HCT116 (cell line): ENCODE data around the gene RBMS1. TPM values are rescaled to one million over a fixed set of nuclear protein-coding genes. Genes with fewer than 3 reads are reported as not detected.

Source experiments
- ATAC-seq: fragments of 200-7000 bp; cut with Tn5 transposase; 2 replicates; pipeline ENCODE4 v1.9.1; 2020; ENCODE audit warnings: mild to moderate bottlenecking, moderate library complexity
- BruUV-seq: library from RNA; stranded (reverse); fragments of 400-500 nt; replicated peaks from 2 replicates; lab custom pipeline; 2021; lab: Mats Ljungman, UMichigan
- CTCF ChIA-PET: fragments of 300-600 bp; sonication (Branson Sonifier 250); formaldehyde crosslinking; loops from one replicate; lab custom pipeline; 2021; ENCODE audit warnings: antibody characterized with exemption; lab: Charles Lee
- POLR2A ChIA-PET: fragments of 300-600, 350-600 bp; sonication (Branson Sonifier 250); formaldehyde crosslinking; loops from one replicate; lab custom pipeline; 2021; ENCODE audit warnings: antibody characterized with exemption; lab: Charles Lee
- RAD21 ChIA-PET, 2 experiments: fragments of 300-600 bp; sonication (Branson Sonifier 250); formaldehyde crosslinking; loops; one replicate each; lab custom pipeline; 2023; ENCODE audit warnings: low total read pairs in 2 of 2; ENCODE audit not compliant: uncharacterized antibody in 2 of 2, unreplicated experiment in 2 of 2, low non-redundant PET in 1 of 2; lab: Charles Lee
- DNase-seq: peaks from one replicate; pipeline ENCODE4 v3.0.0-alpha.2; 2010; ENCODE audit warnings: low read depth, low spot score
- H2AFZ ChIP-seq: fragments of 200-600 bp; shearing (Covaris generic), sonication (generic); 2 replicates; pipeline ENCODE4 v1.6.1; 2017; ENCODE audit warnings: low read depth, mixed run types, mixed read lengths, antibody characterized with exemption, low read length; ENCODE audit not compliant: poor library complexity, severe bottlenecking
- H3K27ac ChIP-seq: 2 replicates; pipeline ENCODE4 v1.5.1; 2012; ENCODE audit warnings: low read depth, low read length
- H3K27me3 ChIP-seq: fragments of 200-600 bp; sonication (generic); 2 replicates; pipeline ENCODE4 v1.6.1; 2016; ENCODE audit warnings: mixed run types, low read length, mixed read lengths; ENCODE audit not compliant: insufficient read depth
- H3K36me3 ChIP-seq, 2 experiments: fragments of 200-500 bp in 1 of 2; fragments of 200-600 bp in 1 of 2; sonication (Bioruptor generic) in 1 of 2; sonication (generic) in 1 of 2; 2 replicates each; pipeline versions ENCODE4 v1.5.1 to v1.6.1; 2014 to 2016; ENCODE audit warnings: low read length in 2 of 2, inconsistent platforms in 1 of 2, mixed read lengths in 1 of 2, mixed run types in 1 of 2; ENCODE audit not compliant: insufficient read depth in 2 of 2, control insufficient read depth in 1 of 2
- H3K4me1 ChIP-seq, 2 experiments: fragments of 200-600 bp in 1 of 2; sonication (generic) in 1 of 2; 2 replicates each; pipeline versions ENCODE4 v1.5.1 to v1.6.1; 2012 to 2017; ENCODE audit warnings: low read length in 2 of 2, inconsistent platforms in 1 of 2, mild to moderate bottlenecking in 1 of 2, mixed read lengths in 1 of 2, mixed run types in 1 of 2, moderate library complexity in 1 of 2; ENCODE audit not compliant: insufficient read depth in 2 of 2, control insufficient read depth in 1 of 2
- H3K4me2 ChIP-seq: fragments of 200-600 bp; sonication (generic); 2 replicates; pipeline ENCODE4 v1.6.1; 2017; ENCODE audit warnings: mixed run types, low read length, mixed read lengths
- H3K4me3 ChIP-seq, 2 experiments: fragments of 200-600 bp in 1 of 2; sonication (generic) in 1 of 2; replicated peaks in 1 of 2; 2 replicates each; pipeline ENCODE4 v1.5.1; 2011 to 2016; ENCODE audit warnings: low read length in 2 of 2, control low read depth in 1 of 2, low read depth in 1 of 2, mild to moderate bottlenecking in 1 of 2, mixed read lengths in 1 of 2, mixed run types in 1 of 2
- H3K79me2 ChIP-seq: fragments of 200-600 bp; sonication (generic); 2 replicates; pipeline ENCODE4 v1.6.1; 2017; ENCODE audit warnings: mild to moderate bottlenecking, mixed run types, low read length, moderate library complexity, mixed read lengths; ENCODE audit not compliant: insufficient read depth
- H3K9ac ChIP-seq: fragments of 200-600 bp; sonication (generic); 2 replicates; pipeline ENCODE4 v1.6.1; 2016; ENCODE audit warnings: low read length, mixed read lengths
- H3K9me2 ChIP-seq: fragments of 200-600 bp; sonication (generic), shearing (Covaris generic); 2 replicates; pipeline ENCODE4 v1.6.1; 2017; ENCODE audit warnings: mixed run types, mild to moderate bottlenecking, moderate library complexity; ENCODE audit not compliant: insufficient read depth
- H3K9me3 ChIP-seq, 2 experiments: fragments of 200-500 bp in 1 of 2; fragments of 200-600 bp in 1 of 2; sonication (Bioruptor generic) in 1 of 2; sonication (generic) in 1 of 2; 2 replicates each; pipeline ENCODE4 v1.6.1; 2014 to 2017; ENCODE audit warnings: low read length in 2 of 2, mixed read lengths in 2 of 2, inconsistent platforms in 1 of 2, low read depth in 1 of 2, mild to moderate bottlenecking in 1 of 2, mixed run types in 1 of 2, moderate library complexity in 1 of 2; ENCODE audit not compliant: control insufficient read depth in 1 of 2, insufficient read depth in 1 of 2
- H4K20me1 ChIP-seq: fragments of 200-600 bp; sonication (generic), shearing (Covaris generic); 2 replicates; pipeline ENCODE4 v1.6.1; 2017; ENCODE audit warnings: mixed run types, mild to moderate bottlenecking, moderate library complexity; ENCODE audit not compliant: insufficient read depth
- CBX3 ChIP-seq: IDR thresholded peaks from 2 replicates; pipeline ENCODE4 v1.6.1; 2012; ENCODE audit warnings: low read depth
- CEBPB ChIP-seq: IDR thresholded peaks from 2 replicates; pipeline ENCODE4 v1.6.1; 2012; ENCODE audit warnings: low read depth
- EGR1 ChIP-seq: IDR thresholded peaks from 2 replicates; pipeline ENCODE4 v1.6.1; 2012; ENCODE audit warnings: low read depth
- ELF1 ChIP-seq: IDR thresholded peaks from 2 replicates; pipeline ENCODE4 v1.6.1; 2012; ENCODE audit warnings: low read depth, borderline replicate concordance
- EZH2 ChIP-seq: fragments of 200-600 bp; sonication (generic); IDR thresholded peaks from 2 replicates; pipeline ENCODE4 v1.6.1; 2017; ENCODE audit warnings: antibody characterized with exemption, mixed run types
- JUND ChIP-seq: IDR thresholded peaks from 2 replicates; pipeline ENCODE4 v1.6.1; 2012
- POLR2A ChIP-seq: IDR thresholded peaks from 2 replicates; pipeline ENCODE4 v1.7.0; 2011; ENCODE audit warnings: borderline replicate concordance; ENCODE audit not compliant: insufficient read depth, insufficient read length; ENCODE audit errors: extremely low read depth
- RAD21 ChIP-seq: IDR thresholded peaks from 2 replicates; pipeline ENCODE4 v1.6.1; 2012; ENCODE audit warnings: low read depth, mild to moderate bottlenecking
- SP1 ChIP-seq: IDR thresholded peaks from 2 replicates; pipeline ENCODE4 v1.6.1; 2012; ENCODE audit warnings: low read depth
- SRF ChIP-seq: IDR thresholded peaks from 2 replicates; pipeline ENCODE4 v1.6.1; 2012; ENCODE audit warnings: low read depth
- YY1 ChIP-seq: IDR thresholded peaks from 2 replicates; pipeline ENCODE4 v1.6.1; 2011; ENCODE audit warnings: low read length, low read depth, moderate library complexity, mild to moderate bottlenecking; ENCODE audit not compliant: insufficient replicate concordance; ENCODE audit errors: extremely low read depth
- ZFX ChIP-seq: fragments of 450-650 bp; IDR thresholded peaks from 2 replicates; pipeline ENCODE4 v1.6.1; 2017
- ZNF274 ChIP-seq: fragments of 200-500 bp; sonication (Bioruptor generic); IDR thresholded peaks from 2 replicates; pipeline ENCODE4 v1.6.1; 2014; ENCODE audit warnings: mild to moderate bottlenecking, low read depth, low read length, inconsistent platforms
- intact Hi-C: fragments of 100-400 bp; cut with micrococcal nuclease; formaldehyde crosslinking; loops from 2 replicates; pipeline ENCODE4 v1.10.0; 2022
- total RNA-seq: library from RNA; stranded (reverse); gene quantifications from one replicate; pipeline ENCODE4 v1.2.1, GENCODE V29; 2021; ENCODE audit not compliant: unreplicated experiment
- TF ChIP-seq, protein P1 (sequence below), 3 experiments: fragments of 200-600 bp in 1 of 3; sonication (generic) in 1 of 3; IDR thresholded peaks in 2 of 3; conservative IDR thresholded peaks in 1 of 3; 2 replicates each; pipeline ENCODE4 v1.5.1; 2012 to 2017; ENCODE audit warnings: low read depth in 2 of 3, low read length in 2 of 3, antibody characterized with exemption in 1 of 3, borderline replicate concordance in 1 of 3, control low read depth in 1 of 3, mild to moderate bottlenecking in 1 of 3, mixed read lengths in 1 of 3, mixed run types in 1 of 3, moderate library complexity in 1 of 3; ENCODE audit not compliant: insufficient read depth in 1 of 3
- TF ChIP-seq, protein P2 (sequence below): IDR thresholded peaks from 2 replicates; pipeline ENCODE4 v1.6.1; 2012
- TF ChIP-seq, protein P3 (sequence below): IDR thresholded peaks from 2 replicates; pipeline ENCODE4 v1.6.1; 2012; ENCODE audit warnings: low read depth
- TF ChIP-seq, protein P4 (sequence below): IDR thresholded peaks from 2 replicates; pipeline ENCODE4 v1.6.1; 2012
- TF ChIP-seq, protein P5 (sequence below): IDR thresholded peaks from 2 replicates; pipeline ENCODE4 v1.6.1; 2011; ENCODE audit warnings: mild to moderate bottlenecking, low read length, moderate library complexity; ENCODE audit not compliant: insufficient replicate concordance; ENCODE audit errors: extremely low read depth

The RBMS1 gene
- total RNA-seq, 1 experiment from 2014 or later: 17.6 TPM

DNA sequence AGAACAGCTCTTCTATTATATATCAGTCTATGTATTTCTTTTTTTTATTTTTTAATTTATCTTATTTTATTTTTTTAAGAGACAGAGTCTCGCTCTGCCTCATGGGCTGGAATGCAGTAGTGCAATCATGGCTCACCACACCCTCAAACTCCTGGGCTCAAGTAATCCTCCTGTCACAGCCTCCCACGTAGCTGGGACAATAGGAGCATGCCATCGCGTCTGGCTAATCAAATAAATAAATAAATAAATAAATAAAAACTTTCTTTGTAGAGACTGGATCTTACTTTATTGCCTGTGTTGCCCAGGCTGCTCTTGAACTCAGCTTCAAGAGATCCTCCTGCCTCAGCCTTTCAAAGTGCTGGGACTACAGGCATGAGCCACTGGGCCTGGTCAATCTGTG lies 117.0 kb downstream of the RBMS1 start:
- H3K9ac ChIP-seq: no peak overlapping the region
- POLR2A ChIA-PET: no interaction called here
- BruUV-seq: no TSS peak
- TF ChIP-seq, protein P1, sequence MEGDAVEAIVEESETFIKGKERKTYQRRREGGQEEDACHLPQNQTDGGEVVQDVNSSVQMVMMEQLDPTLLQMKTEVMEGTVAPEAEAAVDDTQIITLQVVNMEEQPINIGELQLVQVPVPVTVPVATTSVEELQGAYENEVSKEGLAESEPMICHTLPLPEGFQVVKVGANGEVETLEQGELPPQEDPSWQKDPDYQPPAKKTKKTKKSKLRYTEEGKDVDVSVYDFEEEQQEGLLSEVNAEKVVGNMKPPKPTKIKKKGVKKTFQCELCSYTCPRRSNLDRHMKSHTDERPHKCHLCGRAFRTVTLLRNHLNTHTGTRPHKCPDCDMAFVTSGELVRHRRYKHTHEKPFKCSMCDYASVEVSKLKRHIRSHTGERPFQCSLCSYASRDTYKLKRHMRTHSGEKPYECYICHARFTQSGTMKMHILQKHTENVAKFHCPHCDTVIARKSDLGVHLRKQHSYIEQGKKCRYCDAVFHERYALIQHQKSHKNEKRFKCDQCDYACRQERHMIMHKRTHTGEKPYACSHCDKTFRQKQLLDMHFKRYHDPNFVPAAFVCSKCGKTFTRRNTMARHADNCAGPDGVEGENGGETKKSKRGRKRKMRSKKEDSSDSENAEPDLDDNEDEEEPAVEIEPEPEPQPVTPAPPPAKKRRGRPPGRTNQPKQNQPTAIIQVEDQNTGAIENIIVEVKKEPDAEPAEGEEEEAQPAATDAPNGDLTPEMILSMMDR (IDR thresholded peaks at IDR 0.05 in 2 of 3, conservative IDR thresholded peaks at IDR 0.05 in 1 of 3; ENCODE audit: borderline replicate concordance in 1 of 3, insufficient read depth in 1 of 3, low read depth in 2 of 3, low read length in 2 of 3): no peak
- TF ChIP-seq JUND: no peak
- no peak for TF ChIP-seq SP1
- no peak for TF ChIP-seq CBX3
- TF ChIP-seq, protein P2, sequence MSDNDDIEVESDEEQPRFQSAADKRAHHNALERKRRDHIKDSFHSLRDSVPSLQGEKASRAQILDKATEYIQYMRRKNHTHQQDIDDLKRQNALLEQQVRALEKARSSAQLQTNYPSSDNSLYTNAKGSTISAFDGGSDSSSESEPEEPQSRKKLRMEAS: no peak
- TF ChIP-seq, protein P3, sequence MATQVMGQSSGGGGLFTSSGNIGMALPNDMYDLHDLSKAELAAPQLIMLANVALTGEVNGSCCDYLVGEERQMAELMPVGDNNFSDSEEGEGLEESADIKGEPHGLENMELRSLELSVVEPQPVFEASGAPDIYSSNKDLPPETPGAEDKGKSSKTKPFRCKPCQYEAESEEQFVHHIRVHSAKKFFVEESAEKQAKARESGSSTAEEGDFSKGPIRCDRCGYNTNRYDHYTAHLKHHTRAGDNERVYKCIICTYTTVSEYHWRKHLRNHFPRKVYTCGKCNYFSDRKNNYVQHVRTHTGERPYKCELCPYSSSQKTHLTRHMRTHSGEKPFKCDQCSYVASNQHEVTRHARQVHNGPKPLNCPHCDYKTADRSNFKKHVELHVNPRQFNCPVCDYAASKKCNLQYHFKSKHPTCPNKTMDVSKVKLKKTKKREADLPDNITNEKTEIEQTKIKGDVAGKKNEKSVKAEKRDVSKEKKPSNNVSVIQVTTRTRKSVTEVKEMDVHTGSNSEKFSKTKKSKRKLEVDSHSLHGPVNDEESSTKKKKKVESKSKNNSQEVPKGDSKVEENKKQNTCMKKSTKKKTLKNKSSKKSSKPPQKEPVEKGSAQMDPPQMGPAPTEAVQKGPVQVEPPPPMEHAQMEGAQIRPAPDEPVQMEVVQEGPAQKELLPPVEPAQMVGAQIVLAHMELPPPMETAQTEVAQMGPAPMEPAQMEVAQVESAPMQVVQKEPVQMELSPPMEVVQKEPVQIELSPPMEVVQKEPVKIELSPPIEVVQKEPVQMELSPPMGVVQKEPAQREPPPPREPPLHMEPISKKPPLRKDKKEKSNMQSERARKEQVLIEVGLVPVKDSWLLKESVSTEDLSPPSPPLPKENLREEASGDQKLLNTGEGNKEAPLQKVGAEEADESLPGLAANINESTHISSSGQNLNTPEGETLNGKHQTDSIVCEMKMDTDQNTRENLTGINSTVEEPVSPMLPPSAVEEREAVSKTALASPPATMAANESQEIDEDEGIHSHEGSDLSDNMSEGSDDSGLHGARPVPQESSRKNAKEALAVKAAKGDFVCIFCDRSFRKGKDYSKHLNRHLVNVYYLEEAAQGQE: no peak
- no peak for TF ChIP-seq YY1
- no peak for TF ChIP-seq POLR2A
- TF ChIP-seq, protein P4, sequence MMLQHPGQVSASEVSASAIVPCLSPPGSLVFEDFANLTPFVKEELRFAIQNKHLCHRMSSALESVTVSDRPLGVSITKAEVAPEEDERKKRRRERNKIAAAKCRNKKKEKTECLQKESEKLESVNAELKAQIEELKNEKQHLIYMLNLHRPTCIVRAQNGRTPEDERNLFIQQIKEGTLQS: no peak
- no peak for TF ChIP-seq SRF
- no peak for TF ChIP-seq ZNF274
- no peak for TF ChIP-seq ELF1
- no peak for TF ChIP-seq EZH2
- TF ChIP-seq RAD21: no peak
- no peak for TF ChIP-seq EGR1
- no peak for TF ChIP-seq ZFX
- TF ChIP-seq, protein P5, sequence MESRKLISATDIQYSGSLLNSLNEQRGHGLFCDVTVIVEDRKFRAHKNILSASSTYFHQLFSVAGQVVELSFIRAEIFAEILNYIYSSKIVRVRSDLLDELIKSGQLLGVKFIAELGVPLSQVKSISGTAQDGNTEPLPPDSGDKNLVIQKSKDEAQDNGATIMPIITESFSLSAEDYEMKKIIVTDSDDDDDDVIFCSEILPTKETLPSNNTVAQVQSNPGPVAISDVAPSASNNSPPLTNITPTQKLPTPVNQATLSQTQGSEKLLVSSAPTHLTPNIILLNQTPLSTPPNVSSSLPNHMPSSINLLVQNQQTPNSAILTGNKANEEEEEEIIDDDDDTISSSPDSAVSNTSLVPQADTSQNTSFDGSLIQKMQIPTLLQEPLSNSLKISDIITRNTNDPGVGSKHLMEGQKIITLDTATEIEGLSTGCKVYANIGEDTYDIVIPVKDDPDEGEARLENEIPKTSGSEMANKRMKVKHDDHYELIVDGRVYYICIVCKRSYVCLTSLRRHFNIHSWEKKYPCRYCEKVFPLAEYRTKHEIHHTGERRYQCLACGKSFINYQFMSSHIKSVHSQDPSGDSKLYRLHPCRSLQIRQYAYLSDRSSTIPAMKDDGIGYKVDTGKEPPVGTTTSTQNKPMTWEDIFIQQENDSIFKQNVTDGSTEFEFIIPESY: no peak
- no peak for TF ChIP-seq CEBPB
- TF ChIP-seq, all 23 proteins: peak for 0
- H3K36me3 ChIP-seq: no peaks in the 10 kb centered on the region
- H3K9me2 ChIP-seq: no peaks in the 10 kb centered on the region
- DNase-seq: no peak
- H3K79me2 ChIP-seq: no peaks in the 10 kb centered on the region
- ChIA-PET RAD21 (no interaction called here), CTCF (no interaction called here)
- H4K20me1 ChIP-seq: no peaks in the 10 kb centered on the region
- H3K4me1 ChIP-seq: no peaks in the 10 kb centered on the region
- intact Hi-C loops: no loop called here
- H3K9me3 ChIP-seq: no peaks in the 10 kb centered on the region
- H2AFZ ChIP-seq: no peak overlapping the region
- no peaks in the 10 kb centered on the region for H3K27me3 ChIP-seq
- ATAC-seq: no peak
- H3K4me2 ChIP-seq: no peak overlapping the region
- H3K27ac ChIP-seq: no peak overlapping the region
- H3K4me3 ChIP-seq: no peak overlapping the region
